ENCODE measurements around the gene C1QL4.
"Not testable (repeated sequence)": the region's sequence is repeated elsewhere in the genome, so short reads cannot be mapped to it uniquely, and the experiment has no call there.

The C1QL4 gene

DNA sequence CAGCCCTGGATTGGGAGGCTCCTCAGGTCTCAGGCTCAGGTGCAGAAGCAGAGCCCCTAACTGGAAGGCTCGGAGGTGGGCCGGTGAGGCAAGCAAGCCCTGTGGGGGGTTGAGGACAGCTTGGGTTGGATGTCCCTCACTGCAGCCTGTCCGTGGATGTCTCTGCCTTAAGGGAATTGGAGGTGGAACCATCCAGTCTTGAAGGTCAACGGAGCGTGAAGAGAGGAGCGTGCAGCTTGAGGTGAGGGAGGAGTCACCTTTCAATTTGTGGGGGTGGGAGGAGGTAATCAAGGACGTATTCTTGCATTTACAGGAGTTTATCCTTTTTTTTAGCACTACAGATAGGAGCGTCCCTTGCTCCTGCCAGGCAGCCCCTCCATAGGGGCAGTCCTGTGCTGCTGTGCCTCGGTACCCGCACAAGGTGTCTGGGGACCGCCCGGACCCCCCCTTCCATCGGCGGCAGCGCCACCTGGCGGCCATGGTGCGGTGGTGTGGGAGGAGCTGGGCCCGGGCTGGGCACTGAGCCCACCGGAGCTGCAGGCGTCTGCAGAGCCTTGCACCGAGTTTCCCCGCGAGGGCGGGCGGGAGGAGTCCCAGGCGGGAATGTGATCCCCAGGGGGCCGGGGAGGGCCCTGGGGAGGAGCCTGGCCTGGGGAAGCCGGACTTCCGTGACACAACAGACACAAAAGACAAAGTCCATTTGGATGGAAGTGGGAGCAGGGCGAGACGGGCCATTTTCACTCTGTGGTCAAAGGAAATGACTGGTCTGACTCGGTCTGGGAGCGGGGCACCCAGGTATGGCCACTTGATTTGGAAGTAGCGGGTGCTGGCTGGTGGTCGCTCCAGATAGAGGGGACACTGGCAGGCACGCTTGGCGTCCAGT is 10.6 kb upstream of the C1QL4 start:
- DNase-seq: peak; percentile 26

DNA sequence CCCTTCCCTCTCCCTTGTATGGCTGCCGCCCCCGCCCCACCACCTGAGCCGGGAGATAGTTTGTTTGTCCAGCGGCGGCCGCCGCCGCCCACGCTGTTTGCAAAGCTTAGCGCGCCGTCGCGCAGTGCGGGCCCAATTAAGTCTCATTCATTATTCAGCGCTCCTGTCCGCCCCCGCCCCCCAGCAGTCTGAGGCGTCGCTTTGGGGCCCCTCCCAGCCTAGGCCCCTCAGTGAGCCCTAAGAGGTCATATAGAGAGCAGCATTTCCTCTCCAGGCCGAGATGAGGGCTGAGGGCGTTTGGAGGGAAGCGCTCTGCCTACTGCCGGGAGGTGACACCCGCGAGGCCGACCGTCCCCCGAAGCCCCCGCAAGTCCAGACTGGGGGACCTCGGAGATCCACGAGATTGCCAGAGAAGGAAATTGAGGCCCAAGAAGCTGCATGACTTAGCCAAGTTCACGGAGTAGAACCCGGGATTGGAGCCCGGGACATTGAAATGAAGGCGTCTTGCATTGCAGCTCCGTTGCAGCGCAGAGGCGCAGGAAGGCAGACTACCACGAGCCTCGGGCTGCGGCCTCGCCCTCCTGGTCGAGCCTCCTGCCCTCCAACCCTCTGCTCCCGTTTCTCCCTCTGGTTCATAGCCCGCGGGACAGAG is 9.8 kb upstream of the C1QL4 start, which contains the start of gene DNAJC22:
Gene DNAJC22, plus strand, starts transcription at position 230 of the 652 bp plus-strand sequence. CDS start 1,985 bp downstream, outside the sequence.
- DNase-seq: no peak

DNA sequence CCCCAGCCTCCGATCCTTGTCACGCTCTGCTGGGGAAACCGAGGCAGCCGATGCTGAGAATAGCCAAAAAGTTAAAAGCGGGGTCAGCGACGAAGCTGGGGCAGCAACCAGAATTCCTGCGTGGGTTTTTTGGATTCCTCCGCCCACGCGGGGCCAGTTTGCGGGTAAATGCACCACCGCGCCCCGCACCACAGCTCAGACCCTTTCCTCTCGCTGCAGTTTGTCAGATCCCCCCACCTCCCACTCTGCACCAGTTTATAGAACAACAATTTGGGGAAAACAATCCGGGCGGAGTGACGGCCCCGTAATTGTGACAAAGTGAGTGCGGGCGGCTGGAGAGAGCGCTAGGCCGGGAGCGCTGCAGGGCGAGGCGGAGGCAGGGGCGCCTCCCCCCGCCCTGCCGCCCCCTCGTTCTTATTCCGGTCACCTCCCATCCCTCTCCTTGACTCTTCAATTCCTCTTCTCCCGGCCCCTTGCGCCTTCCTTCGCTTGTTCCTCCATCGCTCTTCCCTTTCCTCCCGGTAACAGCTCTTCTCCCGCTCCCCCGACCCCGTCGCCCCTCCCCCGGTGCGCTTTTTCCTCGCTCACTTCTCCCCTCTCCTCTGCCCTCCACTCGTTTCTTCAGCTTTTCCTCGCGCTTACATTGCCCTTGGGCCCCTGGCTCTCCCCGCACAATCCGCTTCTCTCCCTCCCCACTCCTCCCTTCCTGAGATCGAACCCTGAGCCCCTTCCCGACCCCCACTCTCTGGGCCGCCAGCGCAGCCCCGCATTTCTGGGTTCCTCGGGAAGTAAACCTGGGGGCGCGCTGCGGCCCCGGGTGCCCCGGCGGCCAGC is 9.1 kb upstream of the C1QL4 start:
- no peak for DNase-seq

DNA sequence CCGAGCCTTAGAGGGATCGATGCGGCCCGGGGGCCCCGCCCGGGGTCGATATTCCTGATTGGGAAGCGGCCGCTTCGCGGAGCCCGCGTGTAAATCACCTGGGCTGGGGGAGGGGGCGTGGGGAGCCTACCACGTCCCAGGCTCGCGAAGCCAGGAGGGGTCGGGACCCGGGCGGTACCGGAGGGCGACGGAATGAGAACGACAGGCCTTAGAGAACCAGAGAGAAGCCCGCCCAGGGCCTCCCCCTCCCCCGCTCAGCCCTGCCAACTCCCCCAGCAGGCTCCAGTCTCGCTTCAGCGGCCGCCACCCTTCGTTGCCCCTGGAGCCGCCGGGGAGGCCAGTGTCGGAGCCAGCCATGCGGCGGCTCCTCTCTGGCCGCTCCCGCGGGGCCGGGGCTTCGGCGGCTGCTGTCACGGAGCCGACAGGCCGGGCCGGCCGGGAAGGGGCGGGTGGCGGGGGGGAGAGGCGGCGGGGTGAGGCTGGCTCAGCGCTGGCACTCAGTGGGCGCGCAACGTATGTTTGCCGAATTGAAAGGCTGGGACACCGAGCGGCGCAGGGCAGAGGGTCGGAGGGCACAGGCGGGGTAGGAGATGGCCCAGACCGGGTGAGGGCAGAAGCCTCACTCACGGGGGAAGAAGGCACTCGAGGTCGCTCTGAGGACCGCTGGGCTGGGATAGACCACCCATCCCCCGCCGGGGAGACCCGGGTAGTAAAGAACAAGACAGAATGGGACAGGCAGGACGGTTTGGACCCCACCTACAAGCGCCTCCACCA is 8.2 kb upstream of the C1QL4 start:
- DNase-seq: peak; percentile 33

DNA sequence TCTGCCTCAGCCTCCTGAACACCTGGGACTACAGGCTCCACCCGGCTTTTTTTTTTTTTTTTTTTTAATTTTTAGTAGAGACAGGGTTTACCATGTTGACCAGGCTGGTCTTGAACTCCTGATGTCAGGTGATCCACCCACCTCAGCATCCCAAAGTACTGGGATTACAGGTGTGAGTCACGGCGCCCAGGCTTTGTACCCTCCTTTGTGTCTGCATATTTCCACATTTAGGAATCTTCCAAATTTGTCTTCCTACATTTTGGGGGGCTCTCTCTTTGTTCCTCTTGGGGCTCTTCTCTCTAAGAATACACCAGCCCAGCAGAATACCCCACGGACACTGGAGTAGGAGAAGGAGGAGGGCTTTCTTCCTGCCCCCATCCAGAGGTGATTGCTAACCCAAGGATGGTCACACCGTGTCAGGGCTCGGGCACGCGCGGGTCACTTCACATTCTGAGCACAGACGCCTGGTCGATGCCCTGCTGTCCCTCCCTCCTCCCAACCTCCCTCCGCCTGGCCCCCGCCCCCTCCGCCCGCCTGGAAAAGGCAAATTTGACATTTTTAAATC is 7.6 kb upstream of the C1QL4 start:
- no peak for DNase-seq

DNA sequence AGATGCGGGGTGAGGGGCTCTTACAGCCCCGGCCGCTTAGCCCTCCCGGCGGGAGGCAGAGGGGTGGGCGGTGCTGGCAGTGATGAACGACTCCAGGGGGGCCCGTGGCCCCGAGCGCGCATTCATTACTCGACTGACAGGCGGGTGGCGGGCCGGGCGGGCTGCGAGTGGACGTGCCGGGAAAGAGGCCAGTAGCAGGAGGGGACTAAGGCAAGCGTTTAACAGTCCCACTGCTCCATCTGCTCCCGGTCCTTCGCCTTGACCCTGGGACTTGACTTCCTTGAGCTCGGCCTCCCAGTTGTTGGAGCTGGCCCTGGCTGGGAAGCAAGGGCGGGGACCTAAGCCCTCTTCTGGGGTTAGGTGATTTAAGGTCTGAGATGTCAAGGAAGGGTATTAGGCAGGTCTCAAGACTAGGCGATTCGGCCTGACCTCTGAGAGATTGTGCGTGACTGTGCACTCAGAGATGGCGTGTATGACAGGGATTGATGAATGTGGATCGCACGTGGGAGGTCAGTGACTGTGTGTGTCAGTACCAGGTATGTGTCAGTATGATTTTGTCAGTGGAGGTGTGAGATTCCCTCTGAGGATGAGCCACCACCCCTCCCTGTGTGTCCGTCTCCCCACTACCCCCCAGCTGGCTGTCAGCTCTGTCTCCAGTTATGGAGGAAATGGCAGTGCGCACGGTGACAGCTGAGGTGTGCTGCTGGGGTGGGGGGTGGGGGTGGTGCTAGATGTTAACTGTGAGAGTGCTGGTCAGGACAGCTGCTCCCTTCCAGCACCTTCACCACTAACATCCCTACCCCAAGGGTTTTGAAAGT is 6.1 kb upstream of the C1QL4 start:
- no peak for DNase-seq

DNA sequence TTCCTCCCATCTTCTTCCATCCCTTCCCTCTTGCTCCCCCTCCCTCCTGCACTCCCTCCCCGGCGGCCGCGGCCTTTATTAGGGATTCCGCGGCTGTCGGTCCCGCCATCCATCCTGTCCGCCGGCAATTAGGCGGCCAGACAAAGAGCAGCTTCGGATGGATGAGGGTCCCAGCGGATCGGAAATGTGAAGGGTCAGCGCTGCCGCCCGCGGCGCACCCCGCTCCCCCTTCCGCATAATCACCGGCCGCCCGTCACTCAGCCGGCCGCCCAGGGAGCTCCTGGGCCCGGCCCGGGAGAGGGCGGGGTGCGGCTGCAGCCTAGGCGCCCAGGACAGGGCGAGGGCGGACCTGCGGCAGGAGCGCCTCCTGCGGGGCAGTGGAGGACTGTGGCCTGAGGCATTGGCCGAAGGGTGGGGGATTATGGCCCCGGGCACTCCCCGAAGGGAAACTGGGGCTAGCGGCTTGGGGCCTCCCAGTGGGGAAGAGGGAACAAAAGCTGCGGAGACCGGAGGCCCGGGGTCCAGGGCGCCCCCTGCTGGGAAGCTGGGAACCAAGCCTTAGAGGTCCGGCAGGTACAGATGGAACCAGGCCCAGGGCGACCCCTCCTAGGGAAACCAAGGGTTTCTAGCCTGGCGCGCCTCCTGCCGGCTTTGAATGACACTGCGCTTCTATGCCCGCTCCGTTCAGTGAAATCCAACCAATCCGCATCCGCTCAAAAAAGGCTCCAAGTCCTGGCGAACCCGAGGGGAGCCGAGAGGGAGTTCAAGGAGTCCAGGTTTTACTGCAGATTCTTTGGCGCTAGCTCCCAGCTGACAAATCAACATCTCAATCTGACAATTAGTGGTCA is 5.3 kb upstream of the C1QL4 start:
- DNase-seq: peak; percentile 76

DNA sequence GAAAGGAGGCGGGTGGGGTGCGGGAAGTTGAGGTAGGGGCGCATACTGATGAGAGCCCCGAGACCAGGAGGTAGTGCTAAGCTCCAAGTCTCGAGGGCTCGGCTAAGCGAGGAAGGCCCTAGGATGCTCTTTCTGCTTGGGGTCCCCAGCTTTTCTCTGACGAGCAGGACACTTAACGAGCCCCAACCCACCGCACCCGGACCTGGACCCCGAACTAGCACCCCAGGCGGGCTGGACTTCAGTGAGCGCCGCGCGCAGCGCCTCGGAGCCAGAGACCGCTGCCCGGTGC is 4.7 kb upstream of the C1QL4 start:
- DNase-seq: no peak

DNA sequence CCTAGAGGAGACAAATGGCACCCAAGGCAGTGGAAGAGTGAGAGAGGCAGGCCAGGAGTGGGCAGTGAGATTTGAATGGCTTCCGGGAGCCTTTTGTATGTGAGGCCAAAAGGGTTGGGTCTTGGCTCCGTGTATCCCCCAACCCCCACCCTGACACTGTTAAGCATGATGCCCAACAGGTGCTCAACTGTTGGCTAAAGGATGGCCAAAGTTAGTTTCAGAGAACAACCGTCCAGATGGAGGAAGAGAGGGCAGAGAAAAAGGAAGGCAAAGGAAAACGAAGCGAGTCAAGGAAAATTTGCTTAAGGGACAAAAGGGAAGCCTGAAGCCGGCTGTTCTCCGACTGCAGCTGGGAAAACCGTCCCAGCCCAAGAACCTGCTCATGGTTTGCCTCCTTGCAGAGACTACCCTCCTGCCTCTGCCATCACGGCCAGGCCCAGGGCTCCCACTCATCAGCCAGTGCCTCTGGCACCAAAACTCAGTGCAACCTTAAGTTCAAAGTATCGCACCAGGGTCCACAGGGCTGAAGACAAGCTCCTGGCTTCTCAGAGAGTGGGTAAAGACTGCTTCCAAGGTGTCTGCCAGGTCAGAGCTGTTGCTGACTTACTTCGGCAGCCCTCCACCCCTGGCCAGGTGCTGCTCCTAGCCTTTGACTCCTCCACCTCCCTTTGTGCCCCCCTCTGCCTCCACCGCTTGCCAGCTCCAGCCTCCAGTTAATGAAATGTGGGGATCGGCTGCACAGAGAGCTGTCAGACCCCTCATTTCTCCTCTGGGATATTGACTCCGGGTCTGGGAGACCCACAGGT is 4.2 kb upstream of the C1QL4 start:
- no peak for DNase-seq

DNA sequence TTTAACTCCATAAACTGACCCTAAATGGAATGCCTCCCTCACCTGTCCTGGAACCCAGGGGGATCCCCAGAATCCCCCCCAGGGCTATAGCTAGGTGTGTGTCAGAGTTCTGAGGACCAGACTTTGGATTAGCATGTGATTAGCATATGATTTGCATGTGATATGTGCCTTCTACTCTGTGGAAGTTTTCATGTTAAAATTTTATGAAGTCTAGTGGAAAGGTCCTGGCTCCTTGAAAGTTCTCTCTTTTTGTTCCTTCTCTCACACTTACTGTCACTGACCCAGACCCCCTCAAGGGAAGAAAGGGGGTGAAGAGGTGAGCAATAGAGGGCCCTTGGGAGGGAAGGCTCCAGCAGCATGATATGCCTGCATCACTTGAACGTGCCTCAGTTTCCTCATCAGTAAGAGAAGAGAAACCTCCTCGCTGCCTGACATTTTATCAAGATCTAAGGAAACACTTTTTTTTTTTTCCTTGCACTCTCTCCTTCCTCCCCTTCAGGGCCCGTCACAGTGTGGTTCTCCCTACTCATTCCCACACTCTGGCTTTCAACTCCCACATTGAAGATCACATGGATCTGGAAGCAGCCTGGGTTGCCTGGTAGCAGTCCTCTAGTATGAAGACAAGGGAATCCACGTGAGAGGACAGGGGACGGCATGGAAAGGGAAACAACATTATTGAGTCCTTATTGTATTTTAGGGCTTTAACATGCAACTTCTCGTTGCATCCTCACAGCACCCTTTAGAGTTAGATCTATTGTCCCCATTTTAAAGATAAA is 3.3 kb upstream of the C1QL4 start:
- DNase-seq: no peak

DNA sequence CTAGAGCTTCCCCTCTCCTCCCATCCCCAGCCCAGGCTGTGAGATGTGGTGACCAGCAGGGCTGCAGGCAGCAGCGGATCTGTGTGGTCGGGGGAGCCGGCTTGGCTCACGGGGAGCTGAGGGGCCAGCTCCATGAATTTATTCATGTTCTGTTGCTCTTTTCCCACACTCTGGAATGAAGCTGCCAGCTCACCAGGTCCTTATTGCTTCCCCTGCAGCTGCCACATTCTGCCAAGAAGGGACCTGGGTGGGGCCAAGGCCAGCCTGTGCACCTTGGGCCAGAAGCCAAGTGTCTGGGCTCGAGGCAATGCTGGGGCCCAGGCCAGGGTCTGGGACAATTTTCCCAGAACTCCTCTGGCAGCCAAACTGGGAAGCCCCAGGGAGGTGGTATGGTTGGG is 2.5 kb upstream of the C1QL4 start:
- DNase-seq: no peak

DNA sequence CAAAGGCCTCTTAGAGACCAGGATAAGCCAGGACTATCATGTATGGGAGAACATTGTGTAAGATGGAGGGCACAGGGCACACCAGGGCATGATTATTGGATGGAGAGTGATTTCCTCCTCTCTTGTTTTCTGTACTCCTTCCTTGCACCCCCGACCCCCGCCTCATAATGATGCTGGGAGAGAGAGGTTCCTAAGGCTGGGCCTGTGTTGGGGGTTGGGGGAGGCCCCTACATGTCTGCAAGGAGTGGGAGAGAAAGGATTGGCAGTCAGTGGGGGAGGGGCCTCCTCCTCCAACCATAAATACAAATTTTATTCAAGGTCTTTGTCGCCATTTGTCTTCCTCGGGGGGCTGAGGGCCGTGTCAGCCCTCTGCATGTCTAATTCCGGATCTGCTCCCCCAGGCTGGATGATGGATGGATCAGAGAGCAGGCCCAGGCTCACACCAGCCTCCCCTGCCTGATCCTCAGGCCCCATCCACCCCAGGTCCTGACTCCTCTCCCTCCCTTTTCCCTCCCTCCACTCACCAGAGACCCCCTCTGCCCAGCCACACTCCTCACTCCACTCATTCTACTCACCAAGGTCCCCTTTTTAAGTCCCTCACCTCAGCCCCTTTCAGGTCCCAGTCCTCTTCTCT is 2.0 kb upstream of the C1QL4 start:
- DNase-seq: no peak

DNA sequence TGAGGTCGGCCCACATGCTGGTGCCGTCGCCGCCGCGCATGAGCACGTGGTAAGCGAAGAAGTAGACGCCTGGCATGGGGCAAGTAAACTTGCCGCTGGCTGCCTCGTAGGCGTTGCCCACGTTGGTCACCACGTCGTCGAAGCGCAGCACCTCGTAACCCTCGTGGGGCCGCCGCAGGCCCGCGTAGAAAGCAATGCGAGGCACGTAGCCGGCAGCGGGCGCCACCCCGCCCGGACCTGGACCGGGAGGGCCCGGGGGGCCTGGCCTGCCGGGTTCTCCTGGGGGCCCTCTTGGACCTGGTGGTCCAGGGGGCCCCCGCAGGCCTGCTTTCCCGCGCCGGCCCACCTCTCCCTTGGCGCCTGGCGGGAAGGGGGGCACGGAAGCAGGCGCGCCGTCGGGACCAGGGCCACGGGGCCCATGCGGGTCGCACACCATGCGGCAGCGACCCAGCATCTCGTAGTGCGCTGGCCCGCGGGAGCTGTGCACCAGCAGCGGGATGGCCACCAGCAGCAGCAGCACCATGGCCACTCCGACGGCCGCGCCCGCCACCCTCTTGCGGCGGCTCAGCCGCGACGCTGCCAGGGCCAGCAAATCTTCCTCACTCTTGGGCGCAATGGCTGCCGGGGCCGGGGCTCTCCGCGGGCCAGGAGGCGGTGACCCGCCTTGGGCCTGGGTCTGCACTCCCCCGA is 888 bp downstream of the C1QL4 start:
- no peak for DNase-seq

DNA sequence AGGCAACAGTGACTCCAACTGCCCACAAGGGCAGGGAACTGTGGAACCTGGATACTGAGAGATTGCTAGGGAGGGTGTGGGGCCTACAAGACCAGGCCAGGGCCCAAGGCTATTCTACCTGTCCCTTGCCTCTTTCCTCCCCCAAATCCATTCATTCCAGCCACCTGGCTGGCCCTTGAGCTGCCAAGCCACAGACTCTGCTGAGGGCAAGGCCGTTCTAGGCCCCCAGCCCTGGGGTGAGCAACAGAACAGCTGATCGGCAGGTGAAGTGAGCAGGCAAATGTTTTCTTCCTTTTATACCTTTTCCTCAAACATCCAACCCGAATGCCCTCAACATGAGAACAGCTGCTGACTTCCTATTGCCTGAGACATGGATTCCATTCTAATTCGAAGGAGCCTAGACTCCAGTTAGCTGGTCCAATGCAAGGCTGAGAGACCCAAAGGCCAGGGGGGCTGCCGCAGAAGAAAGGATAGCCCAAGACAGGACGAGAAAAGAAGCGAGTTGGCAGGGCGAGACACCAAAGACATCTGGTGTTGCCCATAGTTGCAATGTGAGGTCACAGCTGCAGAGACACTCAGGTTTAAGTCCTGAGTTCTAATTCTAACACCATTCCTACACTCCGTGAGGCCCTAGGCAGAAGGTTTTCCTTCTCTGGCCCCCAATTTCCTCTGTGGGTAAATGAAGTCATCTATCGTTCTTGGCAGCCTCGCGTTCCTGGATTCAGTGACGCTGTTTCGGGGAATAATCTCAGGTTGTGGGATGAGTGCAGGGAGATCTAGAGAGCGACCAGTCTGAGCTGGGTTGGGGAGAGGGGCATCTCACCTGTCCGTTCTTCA is 1.7 kb downstream of the C1QL4 start:
- DNase-seq: no peak

DNA sequence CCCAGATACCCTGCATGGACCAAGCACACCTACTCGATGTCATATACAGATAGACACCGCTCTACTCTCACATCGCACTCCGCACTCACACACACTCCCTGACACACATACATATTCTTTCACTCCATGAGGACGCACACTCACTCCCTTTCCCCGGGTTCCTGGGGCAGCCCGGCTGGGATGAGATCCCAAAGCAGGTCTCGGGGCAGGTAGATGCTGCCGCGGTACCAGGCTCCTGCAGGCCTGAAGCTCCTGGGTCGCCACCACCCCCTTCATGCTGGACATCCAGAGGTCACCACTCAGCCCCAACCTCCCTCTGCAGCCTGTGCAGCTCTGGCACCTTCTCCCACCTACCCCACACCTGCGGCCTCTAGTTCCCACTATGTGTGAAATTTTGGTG is 2.3 kb downstream of the C1QL4 start:
- DNase-seq: no peak

DNA sequence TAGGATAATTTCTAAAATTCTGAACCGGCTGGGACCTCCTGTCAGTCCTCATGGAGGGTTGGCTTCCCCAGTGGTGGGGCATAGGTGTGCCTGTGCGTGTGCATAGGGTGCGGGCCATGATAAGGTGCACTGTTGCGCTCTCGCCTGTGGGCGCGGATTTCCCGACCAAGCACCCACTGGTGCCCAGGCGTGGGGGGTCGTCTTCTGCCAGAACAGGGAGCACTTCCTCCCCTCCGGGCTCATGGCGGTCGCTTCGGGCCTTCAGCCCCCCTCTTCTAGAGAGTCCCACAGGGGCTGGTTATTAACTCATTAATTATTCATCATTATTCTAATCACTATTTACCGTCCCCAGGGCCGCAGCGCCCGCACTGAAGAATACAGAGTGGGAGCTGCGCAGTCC is 2.8 kb downstream of the C1QL4 start:
- DNase-seq: no peak

DNA sequence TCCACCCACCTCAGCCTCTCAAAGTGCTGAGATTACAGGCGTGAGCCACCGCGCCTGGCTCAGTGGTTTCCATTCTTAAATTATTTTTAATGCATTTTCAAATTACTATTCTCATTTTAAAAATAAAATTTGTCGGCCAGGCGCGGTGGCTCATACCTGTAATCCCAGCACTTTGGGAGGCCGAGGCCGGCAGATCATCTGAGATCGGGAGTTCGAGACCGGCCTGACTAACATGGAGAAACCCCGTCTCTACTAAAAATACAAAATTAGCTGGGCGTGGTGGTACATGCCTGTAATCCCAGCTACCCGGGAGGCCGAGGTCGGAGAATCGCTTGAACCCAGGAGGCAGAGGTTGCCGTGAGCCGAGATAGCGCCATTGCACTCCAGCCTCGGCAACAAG is 3.2 kb downstream of the C1QL4 start:
- not testable (repeated sequence) for DNase-seq
